ENCODE results near the gene TMIGD1.

The TMIGD1 gene

GRCh38 chr17:30345527-30346075, 11.7 kb upstream of the TMIGD1 start:
- H3K27ac ChIP-seq (replicated peaks; ENCODE audit: low read length), result no peak overlapping the region
- H2AFZ ChIP-seq (ENCODE audit: low read length), result peak overlapping the region; percentile 6
- no peak overlapping the region for H3K4me3 ChIP-seq (ENCODE audit: low read length in 2 of 2)
- WGBS, 2 donors (ENCODE audit: extremely low coverage in 2 of 2, insufficient read length in 2 of 2, insufficient replicate concordance in 1 of 2), result no CpG with 5 or more reads among the region's 4 CpGs
- no peaks in the 10 kb centered on the region for H3K79me1 ChIP-seq (ENCODE audit: low read depth, low read length)
- H2BK120ac ChIP-seq (ENCODE audit: low read depth, low read length), result no peak overlapping the region
- H3K27me3 ChIP-seq (ENCODE audit: control insufficient read depth in 3 of 3, insufficient read depth in 3 of 3, low read depth in 1 of 3, low read length in 3 of 3), result no peaks in the 10 kb centered on the region
- H3K4me2 ChIP-seq (ENCODE audit: insufficient read depth, low read length, poor library complexity, severe bottlenecking), result no peak overlapping the region
- H3K14ac ChIP-seq (ENCODE audit: low read length), result no peak overlapping the region
- H4K91ac ChIP-seq (ENCODE audit: low read depth, low read length, poor library complexity), result no peak overlapping the region
- no peaks in the 10 kb centered on the region for H3K36me3 ChIP-seq (replicated peaks in 1 of 2; ENCODE audit: control insufficient read depth in 2 of 2, insufficient read depth in 2 of 2, low read length in 2 of 2)
- no peaks in the 10 kb centered on the region for H3K9me3 ChIP-seq (replicated peaks in 1 of 2; ENCODE audit: control insufficient read depth in 2 of 2, insufficient read depth in 1 of 2, low read depth in 1 of 2, low read length in 2 of 2)
- DNase-seq (ENCODE audit: low spot score), result no peak
- no peak overlapping the region for H3K9ac ChIP-seq (ENCODE audit: low read depth, low read length, poor library complexity)
- H3K4ac ChIP-seq (ENCODE audit: low read length), result no peak overlapping the region
- H2BK15ac ChIP-seq (ENCODE audit: low read length), result no peak overlapping the region
- H2BK12ac ChIP-seq (ENCODE audit: low read length), result no peak overlapping the region
- no peak overlapping the region for H2BK5ac ChIP-seq (ENCODE audit: low read length)
- no peak overlapping the region for H2AK5ac ChIP-seq (ENCODE audit: low read depth, low read length)
- no peak overlapping the region for H3K23ac ChIP-seq (ENCODE audit: low read depth, low read length, poor library complexity)
- peaks cover 3 to 13% of the 10 kb centered on the region in 2 donors for H3K4me1 ChIP-seq (ENCODE audit: control insufficient read depth in 2 of 2, insufficient read depth in 1 of 2, low read depth in 1 of 2, low read length in 2 of 2)
- no peak overlapping the region for H4K8ac ChIP-seq (ENCODE audit: low read depth, low read length)
- H3K18ac ChIP-seq (ENCODE audit: low read length), result no peak overlapping the region

GRCh38 chr17:30345089-30345433, 11.2 kb upstream of the TMIGD1 start:
- H3K27me3 ChIP-seq (ENCODE audit: control insufficient read depth in 3 of 3, insufficient read depth in 3 of 3, low read depth in 1 of 3, low read length in 3 of 3), result no peaks in the 10 kb centered on the region
- no peaks in the 10 kb centered on the region for H3K9me3 ChIP-seq (replicated peaks in 1 of 2; ENCODE audit: control insufficient read depth in 2 of 2, insufficient read depth in 1 of 2, low read depth in 1 of 2, low read length in 2 of 2)
- no peak overlapping the region for H3K4ac ChIP-seq (ENCODE audit: low read length)
- H2AFZ ChIP-seq (ENCODE audit: low read length), result peak overlapping the region; percentile 88
- H2BK15ac ChIP-seq (ENCODE audit: low read length), result no peak overlapping the region
- H2BK5ac ChIP-seq (ENCODE audit: low read length), result no peak overlapping the region
- no peak overlapping the region for H3K14ac ChIP-seq (ENCODE audit: low read length)
- no peak overlapping the region for H3K27ac ChIP-seq (replicated peaks; ENCODE audit: low read length)
- no peak overlapping the region for H4K91ac ChIP-seq (ENCODE audit: low read depth, low read length, poor library complexity)
- H3K36me3 ChIP-seq (replicated peaks in 1 of 2; ENCODE audit: control insufficient read depth in 2 of 2, insufficient read depth in 2 of 2, low read length in 2 of 2), result no peaks in the 10 kb centered on the region
- no peak overlapping the region for H2BK120ac ChIP-seq (ENCODE audit: low read depth, low read length)
- no peak overlapping the region for H2AK5ac ChIP-seq (ENCODE audit: low read depth, low read length)
- no peak overlapping the region for H3K9ac ChIP-seq (ENCODE audit: low read depth, low read length, poor library complexity)
- H3K18ac ChIP-seq (ENCODE audit: low read length), result no peak overlapping the region
- no peak overlapping the region for H3K4me3 ChIP-seq (ENCODE audit: low read length in 2 of 2)
- no peak overlapping the region for H2BK12ac ChIP-seq (ENCODE audit: low read length)
- H3K23ac ChIP-seq (ENCODE audit: low read depth, low read length, poor library complexity), result no peak overlapping the region
- DNase-seq (ENCODE audit: low spot score), result no peak
- no CpG with 5 or more reads among the region's 2 CpGs for WGBS, 2 donors (ENCODE audit: extremely low coverage in 2 of 2, insufficient read length in 2 of 2, insufficient replicate concordance in 1 of 2)
- peaks cover 6 to 13% of the 10 kb centered on the region in 2 donors for H3K4me1 ChIP-seq (ENCODE audit: control insufficient read depth in 2 of 2, insufficient read depth in 1 of 2, low read depth in 1 of 2, low read length in 2 of 2)
- H3K4me2 ChIP-seq (ENCODE audit: insufficient read depth, low read length, poor library complexity, severe bottlenecking), result no peak overlapping the region
- no peak overlapping the region for H4K8ac ChIP-seq (ENCODE audit: low read depth, low read length)
- H3K79me1 ChIP-seq (ENCODE audit: low read depth, low read length), result no peaks in the 10 kb centered on the region

- peak overlapping the region; percentile 88 for H2AFZ ChIP-seq (ENCODE audit: low read length)
- H2BK5ac ChIP-seq (ENCODE audit: low read length), result no peak overlapping the region
- no peak overlapping the region for H2BK120ac ChIP-seq (ENCODE audit: low read depth, low read length)
- H3K23ac ChIP-seq (ENCODE audit: low read depth, low read length, poor library complexity), result no peak overlapping the region
- H2BK15ac ChIP-seq (ENCODE audit: low read length), result no peak overlapping the region
- no peaks in the 10 kb centered on the region for H3K27me3 ChIP-seq (ENCODE audit: control insufficient read depth in 3 of 3, insufficient read depth in 3 of 3, low read depth in 1 of 3, low read length in 3 of 3)
- H3K4me1 ChIP-seq (ENCODE audit: control insufficient read depth in 2 of 2, insufficient read depth in 1 of 2, low read depth in 1 of 2, low read length in 2 of 2), result peaks cover 6 to 13% of the 10 kb centered on the region in 2 donors
- no peaks in the 10 kb centered on the region for H3K79me1 ChIP-seq (ENCODE audit: low read depth, low read length)
- no peak overlapping the region for H4K91ac ChIP-seq (ENCODE audit: low read depth, low read length, poor library complexity)
- no peak overlapping the region for H3K14ac ChIP-seq (ENCODE audit: low read length)
- H3K4ac ChIP-seq (ENCODE audit: low read length), result no peak overlapping the region
- H3K4me3 ChIP-seq (ENCODE audit: low read length in 2 of 2), result no peak overlapping the region
- no peak overlapping the region for H2BK12ac ChIP-seq (ENCODE audit: low read length)
- no peak for DNase-seq (ENCODE audit: low spot score)
- no peak overlapping the region for H2AK5ac ChIP-seq (ENCODE audit: low read depth, low read length)
- no peaks in the 10 kb centered on the region for H3K9me3 ChIP-seq (replicated peaks in 1 of 2; ENCODE audit: control insufficient read depth in 2 of 2, insufficient read depth in 1 of 2, low read depth in 1 of 2, low read length in 2 of 2)
- no CpG with 5 or more reads among the region's 9 CpGs for WGBS, 2 donors (ENCODE audit: extremely low coverage in 2 of 2, insufficient read length in 2 of 2, insufficient replicate concordance in 1 of 2)
- no peaks in the 10 kb centered on the region for H3K36me3 ChIP-seq (replicated peaks in 1 of 2; ENCODE audit: control insufficient read depth in 2 of 2, insufficient read depth in 2 of 2, low read length in 2 of 2)
- H3K18ac ChIP-seq (ENCODE audit: low read length), result no peak overlapping the region
- no peak overlapping the region for H3K9ac ChIP-seq (ENCODE audit: low read depth, low read length, poor library complexity)
- H3K4me2 ChIP-seq (ENCODE audit: insufficient read depth, low read length, poor library complexity, severe bottlenecking), result no peak overlapping the region
- H3K27ac ChIP-seq (replicated peaks; ENCODE audit: low read length), result no peak overlapping the region
- H4K8ac ChIP-seq (ENCODE audit: low read depth, low read length), result no peak overlapping the region
Observed at GRCh38 chr17:30344283-30345088, 10.6 kb upstream of the TMIGD1 start.

GRCh38 chr17:30343796-30344195, 9.9 kb upstream of the TMIGD1 start:
- no peak overlapping the region for H4K91ac ChIP-seq (ENCODE audit: low read depth, low read length, poor library complexity)
- no peak overlapping the region for H2BK12ac ChIP-seq (ENCODE audit: low read length)
- H3K9ac ChIP-seq (ENCODE audit: low read depth, low read length, poor library complexity), result no peak overlapping the region
- H3K27ac ChIP-seq (replicated peaks; ENCODE audit: low read length), result no peak overlapping the region
- H3K23ac ChIP-seq (ENCODE audit: low read depth, low read length, poor library complexity), result no peak overlapping the region
- H3K4me2 ChIP-seq (ENCODE audit: insufficient read depth, low read length, poor library complexity, severe bottlenecking), result no peak overlapping the region
- H3K14ac ChIP-seq (ENCODE audit: low read length), result no peak overlapping the region
- H2AFZ ChIP-seq (ENCODE audit: low read length), result peak overlapping the region; percentile 88
- H2BK5ac ChIP-seq (ENCODE audit: low read length), result no peak overlapping the region
- H2BK120ac ChIP-seq (ENCODE audit: low read depth, low read length), result no peak overlapping the region
- no peak for DNase-seq (ENCODE audit: low spot score)
- H4K8ac ChIP-seq (ENCODE audit: low read depth, low read length), result no peak overlapping the region
- no peaks in the 10 kb centered on the region for H3K79me1 ChIP-seq (ENCODE audit: low read depth, low read length)
- H2AK5ac ChIP-seq (ENCODE audit: low read depth, low read length), result no peak overlapping the region
- peaks cover 6 to 13% of the 10 kb centered on the region in 2 donors for H3K4me1 ChIP-seq (ENCODE audit: control insufficient read depth in 2 of 2, insufficient read depth in 1 of 2, low read depth in 1 of 2, low read length in 2 of 2)
- no peak overlapping the region for H3K4me3 ChIP-seq (ENCODE audit: low read length in 2 of 2)
- no peak overlapping the region for H3K18ac ChIP-seq (ENCODE audit: low read length)
- WGBS, 2 donors (ENCODE audit: extremely low coverage in 2 of 2, insufficient read length in 2 of 2, insufficient replicate concordance in 1 of 2), result no CpG with 5 or more reads among the region's 4 CpGs
- H3K27me3 ChIP-seq (ENCODE audit: control insufficient read depth in 3 of 3, insufficient read depth in 3 of 3, low read depth in 1 of 3, low read length in 3 of 3), result no peaks in the 10 kb centered on the region
- no peaks in the 10 kb centered on the region for H3K36me3 ChIP-seq (replicated peaks in 1 of 2; ENCODE audit: control insufficient read depth in 2 of 2, insufficient read depth in 2 of 2, low read length in 2 of 2)
- no peaks in the 10 kb centered on the region for H3K9me3 ChIP-seq (replicated peaks in 1 of 2; ENCODE audit: control insufficient read depth in 2 of 2, insufficient read depth in 1 of 2, low read depth in 1 of 2, low read length in 2 of 2)
- H3K4ac ChIP-seq (ENCODE audit: low read length), result no peak overlapping the region
- H2BK15ac ChIP-seq (ENCODE audit: low read length), result no peak overlapping the region

All from neuronal stem cell (in vitro differentiated cells).